Suprapubic skin (tissue), 4 donors: Measurements from ENCODE around the gene CPN2.

Source experiments
- EP300 ChIP-seq: sonication (generic); formaldehyde crosslinking; IDR thresholded peaks from one replicate; pipeline ENCODE4 v1.6.1; 2017; ENCODE audit warnings: antibody characterized with exemption
- POLR2AphosphoS5 ChIP-seq, 3 donors: sonication (generic); formaldehyde crosslinking; IDR thresholded peaks; one replicate each; pipeline ENCODE4 v1.6.1; 2017; ENCODE audit warnings: antibody characterized with exemption in 3 of 3

GRCh38 chr3:194304186-194304917 is 46.8 kb downstream of the CPN2 start:
- TF ChIP-seq EP300: no peak
- TF ChIP-seq POLR2AphosphoS5 (IDR thresholded peaks at IDR 0.05): no peak
